OCI-LY3 (cell line): ENCODE measurements around the gene PITPNC1.

Experiments used
- CTCF ChIP-seq: fragments of 200-600, 300-600 bp; sonication (generic); IDR thresholded peaks from 2 replicates; pipeline ENCODE4 v1.5.1; 2014; ENCODE audit warnings: antibody characterized with exemption, low read length, low read depth
- EZH2phosphoT487 ChIP-seq: fragments of 200-600 bp; shearing (Covaris generic); IDR thresholded peaks from 2 replicates; pipeline ENCODE4 v1.6.1; 2018; ENCODE audit warnings: antibody characterized with exemption, mixed run types, low read depth

- TF ChIP-seq CTCF (no peak), EZH2phosphoT487 (no peak)
Measured at GRCh38 chr17:67448449-67448848, 71.4 kb downstream of the PITPNC1 start.
